Panc1 (cell line): ENCODE data around the gene ADAMTS13. TPM values are rescaled to one million over a fixed set of nuclear protein-coding genes. Genes with fewer than 3 reads are reported as not detected.

ENCODE experiments used
- ATAC-seq: fragments of 200-7000 bp; cut with Tn5 transposase; 2 replicates; pipeline ENCODE4 v1.9.1; 2020; ENCODE audit warnings: mild to moderate bottlenecking, moderate library complexity
- BruUV-seq: library from RNA; stranded (reverse); fragments of 400-500 nt; replicated peaks from 2 replicates; lab custom pipeline; 2021; lab: Mats Ljungman, UMichigan
- CTCF ChIA-PET: fragments of 300-600 bp; sonication (Branson Sonifier 250); formaldehyde crosslinking; loops from one replicate; lab custom pipeline; 2022; ENCODE audit warnings: antibody characterized with exemption; lab: Charles Lee
- POLR2A ChIA-PET: fragments of 300-600 bp; sonication (Branson Sonifier 250); formaldehyde crosslinking; loops from one replicate; lab custom pipeline; 2022; ENCODE audit warnings: antibody characterized with exemption; lab: Charles Lee
- DNase-seq: peaks from one replicate; pipeline ENCODE4 v3.0.0-alpha.2; 2010; ENCODE audit warnings: low read depth, low spot score
- H3K27ac ChIP-seq: 2 replicates; pipeline ENCODE4 v1.5.1; 2011; ENCODE audit warnings: mild to moderate bottlenecking, low read length, inconsistent platforms
- H3K27me3 ChIP-seq: fragments of 200-500 bp; sonication (Bioruptor generic); 2 replicates; pipeline ENCODE4 v1.6.0; 2014; ENCODE audit warnings: low read length, inconsistent platforms; ENCODE audit not compliant: control insufficient read depth, insufficient read depth
- H3K36me3 ChIP-seq: fragments of 200-500 bp; sonication (Bioruptor generic); 2 replicates; pipeline ENCODE4 v1.5.1; 2014; ENCODE audit warnings: inconsistent platforms, mild to moderate bottlenecking, low read length, moderate library complexity; ENCODE audit not compliant: control insufficient read depth, insufficient read depth
- H3K4me1 ChIP-seq: 2 replicates; pipeline ENCODE4 v1.5.1; 2011; ENCODE audit warnings: inconsistent platforms, mild to moderate bottlenecking, low read length, moderate library complexity; ENCODE audit not compliant: control insufficient read depth, insufficient read depth
- H3K4me3 ChIP-seq, 2 experiments: 2 replicates each; pipeline ENCODE4 v1.5.1; 2011 to 2012; ENCODE audit warnings: low read depth in 2 of 2, low read length in 2 of 2, mild to moderate bottlenecking in 2 of 2, inconsistent platforms in 1 of 2, moderate library complexity in 1 of 2
- H3K9me3 ChIP-seq: fragments of 200-500 bp; sonication (Bioruptor generic); 2 replicates; pipeline ENCODE4 v1.5.1; 2014; ENCODE audit warnings: low read depth, mild to moderate bottlenecking, inconsistent platforms, low read length, moderate library complexity; ENCODE audit not compliant: control insufficient read depth, insufficient read depth
- CTCF ChIP-seq: fragments of 450-650 bp; IDR thresholded peaks from 2 replicates; pipeline ENCODE4 v1.5.1; 2017; ENCODE audit warnings: mild to moderate bottlenecking
- POLR2AphosphoS5 ChIP-seq: IDR thresholded peaks from 2 replicates; pipeline ENCODE4 v1.6.1; 2012; ENCODE audit warnings: mild to moderate bottlenecking, low read depth, low read length, moderate library complexity
- REST ChIP-seq, 2 experiments: IDR thresholded peaks; 2 replicates each; pipeline ENCODE4 v1.6.1; 2011 to 2012; ENCODE audit warnings: low read depth in 2 of 2, control low read depth in 1 of 2, low read length in 1 of 2, mild to moderate bottlenecking in 1 of 2, moderate library complexity in 1 of 2; ENCODE audit not compliant: insufficient read depth in 1 of 2
- SIN3A ChIP-seq: IDR thresholded peaks from 2 replicates; pipeline ENCODE4 v1.6.1; 2012; ENCODE audit warnings: low read depth, mild to moderate bottlenecking, low read length, moderate library complexity, borderline replicate concordance; ENCODE audit not compliant: insufficient read depth
- TCF7L2 ChIP-seq: IDR thresholded peaks from 2 replicates; pipeline ENCODE4 v1.6.1; 2011; ENCODE audit warnings: mild to moderate bottlenecking, low read depth, low read length, inconsistent platforms
- in situ Hi-C: cut with HindIII; loops from 2 replicates; pipeline ENCODE4 v1.10.0; 2016; ENCODE audit warnings: low sequenced_read_pairs, low pct_unique_long_range_greater_than_20kb
- intact Hi-C: fragments of 100-400 bp; cut with micrococcal nuclease; formaldehyde crosslinking; loops from one replicate; pipeline ENCODE4 v1.10.0; 2022; ENCODE audit not compliant: unreplicated experiment
- total RNA-seq: library from RNA; stranded (reverse); gene quantifications from one replicate; pipeline ENCODE4 v1.2.1, GENCODE V29; 2021; ENCODE audit not compliant: unreplicated experiment

Gene ADAMTS13
- total RNA-seq, 1 experiment from 2014 or later, result 3.4 TPM

GRCh38 chr9:133436681-133437080 lies 14.5 kb downstream of the ADAMTS13 start:
- BruUV-seq, result no TSS peak
- TF ChIP-seq SIN3A (no peak), REST (IDR thresholded peaks at IDR 0.05; ENCODE audit: insufficient read depth in 1 of 2, low read depth in 2 of 2, low read length in 1 of 2) (no peak)
- no peak for DNase-seq
- ATAC-seq, result no peak
- ChIA-PET CTCF (no interaction called here), POLR2A (no interaction called here)
- no peaks in the 10 kb centered on the region for H3K9me3 ChIP-seq
- in situ Hi-C loops (no loop called here), intact Hi-C loops (no loop called here)
- no peaks in the 10 kb centered on the region for H3K27me3 ChIP-seq
- H3K27ac ChIP-seq, result no peak overlapping the region
- H3K4me3 ChIP-seq, result no peak overlapping the region
- H3K4me1 ChIP-seq, result no peaks in the 10 kb centered on the region
- H3K36me3 ChIP-seq, result no peaks in the 10 kb centered on the region

- no peaks in the 10 kb centered on the region for H3K36me3 ChIP-seq
- no peak overlapping the region for H3K27ac ChIP-seq
- in situ Hi-C loops (no loop called here), intact Hi-C loops (no loop called here)
- H3K27me3 ChIP-seq, result no peaks in the 10 kb centered on the region
- POLR2A ChIA-PET, result no interaction called here
- BruUV-seq, result no TSS peak
- no peaks in the 10 kb centered on the region for H3K4me1 ChIP-seq
- CTCF ChIA-PET, result interaction anchor here (0.6 kb wide), 1 partner anchor 213 kb away, joined by 3 read pairs; no protein-coding TSS in a partner anchor
- ATAC-seq, result no peak
- DNase-seq, result no peak
- TF ChIP-seq POLR2AphosphoS5 (no peak), REST (IDR thresholded peaks at IDR 0.05; ENCODE audit: insufficient read depth in 1 of 2, low read depth in 2 of 2, low read length in 1 of 2) (no peak), TCF7L2 (no peak), CTCF (no peak), SIN3A (no peak)
- H3K9me3 ChIP-seq, result no peaks in the 10 kb centered on the region
- H3K4me3 ChIP-seq, result no peak overlapping the region
Measured at GRCh38 chr9:133437753-133438531, 15.8 kb downstream of the ADAMTS13 start.
